Measurements from ENCODE around the gene AMACR. TPM values are rescaled to one million over a fixed set of nuclear protein-coding genes. Genes with fewer than 3 reads are reported as not detected.
A peak's percentile ranks its signal among the peaks of the same experiment; 100 is the strongest.

AMACR gene
- total and polyA plus RNA-seq, 2 experiments from 2014 or later, result 68.6 to 92.4 TPM

DNA sequence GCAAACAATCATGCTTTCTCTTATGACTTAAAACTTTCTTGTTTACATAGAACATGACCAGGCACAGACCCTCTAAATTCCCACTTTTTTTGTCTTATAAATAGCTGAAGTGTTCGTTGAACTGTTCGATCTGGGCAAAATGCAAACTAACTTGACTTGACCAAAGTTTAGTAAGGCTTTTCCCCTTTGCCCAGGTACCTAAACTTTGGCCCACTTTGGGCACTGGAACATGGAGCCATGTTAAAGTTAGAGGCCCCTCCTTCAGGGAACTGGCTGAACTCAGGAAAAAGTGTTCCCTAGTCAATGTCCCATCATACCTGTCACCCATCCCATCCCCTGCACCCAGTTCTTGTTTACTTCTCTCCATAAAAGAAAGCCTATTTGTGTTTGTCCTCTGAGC, 9.4 kb upstream of the AMACR start:
- Histone ChIP-seq H3K9me3 (ENCODE audit: low read depth) (no peaks in the 10 kb centered on the region), H2AFZ (no peak overlapping the region), H3K27ac (no peak overlapping the region), H3K4me2 (no peak overlapping the region), H3K36me3 (replicated peaks; ENCODE audit: insufficient read depth, low read depth) (no peaks in the 10 kb centered on the region), H3K4me3 (no peak overlapping the region), H3K9me2 (replicated peaks; ENCODE audit: insufficient read depth) (no peaks in the 10 kb centered on the region), H3K4me1 (ENCODE audit: insufficient read depth) (peaks cover 40% of the 10 kb centered on the region), H3K27me3 (no peaks in the 10 kb centered on the region), H4K20me1 (ENCODE audit: insufficient read depth, poor library complexity, severe bottlenecking) (no peaks in the 10 kb centered on the region), H3K79me2 (no peaks in the 10 kb centered on the region)
- no peak for DNase-seq (ENCODE audit: low spot score)
- TF ChIP-seq EZH2 (IDR thresholded peaks at IDR 0.05; ENCODE audit: borderline replicate concordance) (no peak), EZH2phosphoT487 (IDR thresholded peaks at IDR 0.05; ENCODE audit: low read depth, severe bottlenecking, unreplicated experiment) (no peak)
- TF ChIP-seq, protein P1, sequence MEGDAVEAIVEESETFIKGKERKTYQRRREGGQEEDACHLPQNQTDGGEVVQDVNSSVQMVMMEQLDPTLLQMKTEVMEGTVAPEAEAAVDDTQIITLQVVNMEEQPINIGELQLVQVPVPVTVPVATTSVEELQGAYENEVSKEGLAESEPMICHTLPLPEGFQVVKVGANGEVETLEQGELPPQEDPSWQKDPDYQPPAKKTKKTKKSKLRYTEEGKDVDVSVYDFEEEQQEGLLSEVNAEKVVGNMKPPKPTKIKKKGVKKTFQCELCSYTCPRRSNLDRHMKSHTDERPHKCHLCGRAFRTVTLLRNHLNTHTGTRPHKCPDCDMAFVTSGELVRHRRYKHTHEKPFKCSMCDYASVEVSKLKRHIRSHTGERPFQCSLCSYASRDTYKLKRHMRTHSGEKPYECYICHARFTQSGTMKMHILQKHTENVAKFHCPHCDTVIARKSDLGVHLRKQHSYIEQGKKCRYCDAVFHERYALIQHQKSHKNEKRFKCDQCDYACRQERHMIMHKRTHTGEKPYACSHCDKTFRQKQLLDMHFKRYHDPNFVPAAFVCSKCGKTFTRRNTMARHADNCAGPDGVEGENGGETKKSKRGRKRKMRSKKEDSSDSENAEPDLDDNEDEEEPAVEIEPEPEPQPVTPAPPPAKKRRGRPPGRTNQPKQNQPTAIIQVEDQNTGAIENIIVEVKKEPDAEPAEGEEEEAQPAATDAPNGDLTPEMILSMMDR (IDR thresholded peaks at IDR 0.05; ENCODE audit: poor library complexity), result no peak
- WGBS (ENCODE audit: low lambda C conversion rate, missing lambda C conversion rate), result 89% methylated on average over 2 of the region's 2 CpGs

DNA sequence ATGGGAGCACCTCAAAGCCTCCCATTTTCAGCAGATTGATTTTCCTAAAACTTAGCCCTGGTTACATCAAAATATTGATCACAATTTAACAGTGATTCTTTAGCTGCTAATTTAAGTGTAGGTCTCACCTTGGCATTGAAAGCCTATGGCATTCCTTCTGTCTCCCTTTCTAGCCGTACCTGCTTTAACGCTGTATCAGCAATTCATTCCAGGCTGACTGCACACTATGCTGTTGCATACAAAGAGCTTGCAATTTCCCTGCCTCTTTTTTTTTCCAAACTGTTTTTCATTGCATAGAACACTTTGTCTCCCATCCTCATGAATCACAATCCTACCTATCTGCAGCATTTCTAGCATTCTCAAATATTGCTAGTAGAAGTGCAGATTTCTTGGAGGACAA, 8.9 kb upstream of the AMACR start:
- peaks cover 35% of the 10 kb centered on the region for H3K4me1 ChIP-seq (ENCODE audit: insufficient read depth)
- no peaks in the 10 kb centered on the region for H3K9me3 ChIP-seq (ENCODE audit: low read depth)
- H3K79me2 ChIP-seq, result no peaks in the 10 kb centered on the region
- TF ChIP-seq, protein P1 (IDR thresholded peaks at IDR 0.05; ENCODE audit: poor library complexity), result no peak
- TF ChIP-seq EZH2 (IDR thresholded peaks at IDR 0.05; ENCODE audit: borderline replicate concordance) (no peak), EZH2phosphoT487 (IDR thresholded peaks at IDR 0.05; ENCODE audit: low read depth, severe bottlenecking, unreplicated experiment) (no peak)
- H4K20me1 ChIP-seq (ENCODE audit: insufficient read depth, poor library complexity, severe bottlenecking), result no peaks in the 10 kb centered on the region
- no peak overlapping the region for H2AFZ ChIP-seq
- H3K36me3 ChIP-seq (replicated peaks; ENCODE audit: insufficient read depth, low read depth), result no peaks in the 10 kb centered on the region
- WGBS (ENCODE audit: low lambda C conversion rate, missing lambda C conversion rate), result 63% methylated on average over 2 of the region's 2 CpGs
- H3K27ac ChIP-seq, result peak overlapping the region; percentile 35
- DNase-seq (ENCODE audit: low spot score), result no peak
- H3K27me3 ChIP-seq, result no peaks in the 10 kb centered on the region
- H3K4me2 ChIP-seq, result peak overlapping the region; percentile 52
- H3K9me2 ChIP-seq (replicated peaks; ENCODE audit: insufficient read depth), result no peaks in the 10 kb centered on the region
- no peak overlapping the region for H3K4me3 ChIP-seq

DNA sequence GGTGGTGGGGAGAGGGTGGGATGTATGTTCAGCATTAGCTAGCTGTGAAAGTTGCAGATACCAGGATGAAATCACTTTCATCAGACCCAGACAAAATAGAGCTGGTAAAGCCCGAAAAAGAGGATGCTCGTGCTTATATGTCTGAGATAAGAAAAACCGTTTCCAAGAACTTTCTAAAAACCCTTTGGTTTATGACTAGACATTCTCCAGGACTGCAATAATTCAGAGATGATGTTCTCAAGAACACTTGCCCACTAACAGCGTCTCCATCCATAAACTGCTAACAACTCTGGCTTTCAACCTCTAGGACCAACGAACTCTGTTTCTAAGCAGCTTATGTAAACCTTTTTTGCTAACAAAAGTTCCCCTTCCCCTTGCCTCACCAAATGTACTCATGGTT, 8.4 kb upstream of the AMACR start:
- TF ChIP-seq EZH2 (IDR thresholded peaks at IDR 0.05; ENCODE audit: borderline replicate concordance), result no peak
- TF ChIP-seq, protein P1 (IDR thresholded peaks at IDR 0.05; ENCODE audit: poor library complexity), result no peak
- TF ChIP-seq EZH2phosphoT487 (IDR thresholded peaks at IDR 0.05; ENCODE audit: low read depth, severe bottlenecking, unreplicated experiment), result no peak
- WGBS (ENCODE audit: low lambda C conversion rate, missing lambda C conversion rate), result 36% methylated on average over 5 of the region's 5 CpGs
- peak overlapping the region; percentile 52 for H3K4me2 ChIP-seq
- no peaks in the 10 kb centered on the region for H3K9me2 ChIP-seq (replicated peaks; ENCODE audit: insufficient read depth)
- no peaks in the 10 kb centered on the region for H3K9me3 ChIP-seq (ENCODE audit: low read depth)
- H3K4me3 ChIP-seq, result no peak overlapping the region
- H3K79me2 ChIP-seq, result no peaks in the 10 kb centered on the region
- peak overlapping the region; percentile 85 for H3K27ac ChIP-seq
- no peak overlapping the region for H2AFZ ChIP-seq
- H4K20me1 ChIP-seq (ENCODE audit: insufficient read depth, poor library complexity, severe bottlenecking), result no peaks in the 10 kb centered on the region
- H3K4me1 ChIP-seq (ENCODE audit: insufficient read depth), result peaks cover 32% of the 10 kb centered on the region
- no peaks in the 10 kb centered on the region for H3K27me3 ChIP-seq
- H3K36me3 ChIP-seq (replicated peaks; ENCODE audit: insufficient read depth, low read depth), result no peaks in the 10 kb centered on the region
- no peak for DNase-seq (ENCODE audit: low spot score)

Data from hepatocyte (in vitro differentiated cells).